HG03342 (cell line): Measurements from ENCODE around the gene CX3CL1.

Experiments used
- ATAC-seq: cut with Tn5 transposase; IDR thresholded peaks from one replicate; pipeline ENCODE4 v1.9.1; 2021; ENCODE audit warnings: mild to moderate bottlenecking, moderate library complexity; ENCODE audit not compliant: unreplicated experiment

Gene CX3CL1

DNA sequence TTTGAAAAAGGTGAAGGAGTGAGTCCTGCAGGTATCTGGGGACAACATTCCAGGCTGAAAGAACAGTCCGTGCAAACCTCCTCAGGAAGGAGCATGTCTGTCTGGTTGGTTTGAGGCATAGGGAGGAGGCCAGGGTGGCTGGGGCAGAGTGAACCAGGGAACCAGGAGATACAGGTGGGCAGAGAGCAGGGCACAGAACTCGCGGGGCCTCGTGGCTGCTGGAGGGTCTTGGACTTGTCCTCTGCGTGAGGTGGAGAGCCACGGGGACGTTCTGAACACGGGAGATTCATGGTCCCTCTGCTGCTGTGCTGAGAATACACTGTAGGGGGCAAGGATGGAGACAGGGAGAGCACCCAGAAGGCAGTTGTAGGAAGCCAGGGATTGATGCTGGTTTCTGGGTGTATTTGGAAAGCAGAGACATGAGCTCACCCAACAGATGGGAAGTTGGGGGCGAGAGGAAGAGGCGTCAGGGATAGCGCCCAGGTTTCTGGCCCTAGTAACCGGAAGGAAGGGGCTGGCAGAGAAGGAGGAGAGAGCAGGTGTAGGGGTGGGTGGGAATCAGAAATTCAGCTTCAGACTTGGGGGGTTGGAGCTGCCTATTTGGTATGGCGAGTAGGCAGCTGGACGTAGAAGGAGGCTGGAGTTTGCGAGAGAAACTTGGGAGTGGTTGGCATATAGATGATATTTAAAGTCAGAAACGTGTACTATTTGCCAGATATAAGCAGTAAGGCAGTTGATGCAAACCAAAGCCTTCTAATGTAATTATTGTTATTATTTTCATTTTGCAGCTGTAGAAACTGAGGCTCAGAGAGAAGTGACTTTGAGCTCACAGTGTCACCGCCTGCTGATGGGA is 31.9 kb downstream of the CX3CL1 start, which contains the start of gene CCL17:
Gene CCL17, plus strand, starts transcription at position 803 of the 853 bp plus-strand sequence. CDS start 9,166 bp downstream, outside the sequence.
- ATAC-seq = no peak

DNA sequence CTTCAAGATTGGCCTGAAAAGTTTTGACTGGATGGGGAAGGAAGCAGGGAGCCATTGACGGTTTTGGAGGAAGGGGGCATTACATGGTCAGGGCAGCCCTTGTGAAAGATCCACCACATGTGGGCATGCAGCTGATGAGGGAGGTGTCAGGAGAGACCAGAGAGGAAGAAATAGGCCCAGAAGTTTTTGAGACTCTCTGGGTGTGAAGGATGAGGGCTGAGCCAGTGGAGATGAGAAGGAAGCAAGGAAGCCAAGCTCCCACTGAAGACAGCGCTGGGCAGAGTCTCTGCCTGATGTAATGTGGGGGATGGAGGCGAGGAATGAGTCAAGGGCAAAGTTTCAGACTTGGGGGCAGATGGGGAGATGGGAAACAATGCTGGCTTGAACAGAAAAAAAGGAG is 32.8 kb downstream of the CX3CL1 start:
- no peak for ATAC-seq

DNA sequence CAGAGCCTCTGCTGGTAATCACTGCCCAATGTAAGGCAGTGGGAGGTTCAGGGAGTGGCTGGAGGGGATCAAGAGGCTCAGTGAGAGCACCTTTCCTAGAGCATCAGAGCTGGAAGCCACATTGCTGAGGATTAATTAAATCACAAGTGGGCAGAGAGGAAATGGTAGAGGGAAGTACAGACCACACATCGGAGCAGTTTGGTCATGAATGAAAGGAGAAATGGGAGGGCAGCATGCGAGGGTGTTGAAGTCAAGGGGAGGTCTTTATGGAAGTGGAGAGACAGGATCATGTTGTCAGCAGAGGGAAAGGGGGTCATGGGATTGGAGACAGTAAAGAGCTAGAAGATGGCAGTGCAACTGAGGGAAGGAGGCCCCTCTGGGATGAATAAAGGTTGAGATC is 34.6 kb downstream of the CX3CL1 start:
- no peak for ATAC-seq

DNA sequence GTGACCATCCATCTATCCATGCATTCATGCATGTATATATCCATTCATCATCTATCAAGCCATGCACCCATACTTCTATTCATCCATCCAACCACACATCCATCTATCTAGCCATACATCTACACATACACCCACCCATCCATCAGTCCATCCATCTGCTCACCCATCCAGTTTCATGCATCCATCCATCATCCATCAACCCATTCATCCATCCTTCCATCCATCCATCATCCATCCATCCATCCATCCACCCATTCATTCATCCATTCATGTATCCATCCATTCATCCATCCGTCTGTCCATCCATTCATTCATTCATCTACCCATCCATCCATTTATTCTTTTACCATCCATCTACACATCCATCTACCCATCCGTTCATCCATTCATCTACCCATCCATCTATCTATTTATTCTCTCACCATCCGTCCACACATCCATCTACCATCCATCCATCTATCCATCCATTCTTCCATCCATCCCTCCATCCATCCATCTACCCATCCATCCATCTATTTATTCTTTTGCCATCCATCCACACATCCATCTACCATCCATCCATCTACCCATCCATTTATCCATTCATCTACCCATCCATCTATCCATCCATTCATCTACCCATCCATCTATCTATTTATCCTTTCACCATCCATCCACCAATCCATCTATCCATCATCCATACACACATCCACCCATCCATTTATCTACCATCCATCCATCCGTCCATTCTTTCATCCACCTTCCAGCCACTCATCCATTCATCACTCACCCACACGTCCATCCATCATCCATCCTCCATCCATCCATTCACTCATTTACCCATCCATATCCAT is 35.4 kb downstream of the CX3CL1 start:
- ATAC-seq = no peak

DNA sequence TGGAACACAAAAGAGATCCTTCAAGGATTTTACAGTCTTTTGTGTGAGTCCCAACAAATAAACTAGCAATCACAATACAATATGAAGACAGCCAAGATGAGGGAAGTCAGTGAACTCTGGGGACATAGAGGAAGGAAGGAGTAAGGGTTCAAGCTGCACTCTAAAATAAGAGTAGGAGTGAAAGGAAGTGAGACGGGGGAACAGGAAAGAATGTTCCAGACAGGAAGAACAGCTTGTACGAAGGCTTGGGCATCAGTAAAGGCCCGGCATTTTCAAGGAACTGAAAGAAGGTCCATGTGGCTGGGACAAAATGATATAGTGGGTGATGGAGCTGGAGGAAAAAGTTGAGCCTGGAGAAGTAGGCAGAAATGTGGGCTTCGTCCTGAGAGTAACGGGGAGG is 36.8 kb downstream of the CX3CL1 start:
- ATAC-seq = no peak

DNA sequence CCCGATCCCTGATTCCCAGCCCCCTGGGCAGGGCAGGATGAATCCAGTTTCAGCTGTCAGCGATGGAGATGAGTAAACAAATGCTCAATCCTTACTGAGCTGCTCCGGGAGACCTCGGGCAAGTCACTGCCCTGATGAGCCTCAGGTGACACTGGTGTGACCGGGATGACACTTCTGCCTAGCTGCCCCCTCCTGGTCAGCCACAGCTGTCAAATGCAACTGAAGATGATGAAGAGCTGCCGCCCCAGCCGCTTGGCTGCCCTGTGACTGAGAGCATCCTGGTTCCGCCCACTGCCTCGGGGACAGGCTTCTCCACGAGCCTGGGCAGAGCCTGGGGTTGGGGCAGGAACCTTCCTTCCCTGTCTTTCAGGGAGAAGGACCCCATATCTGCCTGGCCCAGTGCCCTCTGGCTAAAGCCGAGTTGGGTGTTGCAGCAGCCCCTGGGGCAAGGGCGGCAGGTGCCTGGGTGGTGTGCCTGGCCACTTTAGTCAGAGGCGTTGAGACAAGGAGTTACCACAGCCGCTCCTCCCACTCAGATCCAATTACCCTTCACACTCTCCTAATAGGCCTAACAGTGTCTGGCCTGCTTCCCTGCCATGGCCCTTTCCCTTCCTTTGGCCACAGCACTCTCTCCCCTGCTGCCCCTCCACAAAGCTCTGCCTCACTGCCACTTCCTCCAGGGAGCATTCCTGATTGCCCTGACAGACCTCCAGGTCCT is 37.7 kb downstream of the CX3CL1 start:
- ATAC-seq = no peak

DNA sequence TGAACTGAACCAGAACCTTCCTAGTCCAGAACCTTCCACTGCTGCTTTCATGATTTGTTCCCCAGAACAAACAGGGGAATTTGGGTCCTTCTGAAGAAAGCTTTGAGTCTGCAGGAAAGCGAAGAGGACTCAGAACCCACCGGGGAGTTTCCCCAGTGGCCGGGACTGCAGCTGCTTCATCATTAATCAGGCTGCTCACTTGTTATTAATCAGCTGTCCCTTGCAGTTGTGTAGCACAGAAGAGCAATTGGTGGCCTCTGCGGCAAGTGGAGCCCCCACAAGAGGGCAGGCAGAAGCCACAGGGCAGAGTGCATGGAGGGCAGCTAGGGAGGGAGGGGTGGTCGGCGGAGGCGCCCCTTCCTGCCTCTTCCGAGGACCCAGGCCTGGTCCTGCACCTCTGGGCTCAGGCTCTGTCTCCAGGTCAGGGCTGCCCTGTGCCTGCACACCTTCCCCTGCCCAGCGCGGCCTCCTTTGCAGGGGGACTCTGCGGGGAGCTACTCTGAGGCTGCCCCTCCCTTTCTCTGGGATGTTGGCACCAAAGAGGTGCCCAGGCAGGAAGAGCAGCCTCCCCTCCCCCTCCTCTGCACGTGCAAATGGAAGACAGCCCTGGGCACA is 39.2 kb downstream of the CX3CL1 start:
- no peak for ATAC-seq

DNA sequence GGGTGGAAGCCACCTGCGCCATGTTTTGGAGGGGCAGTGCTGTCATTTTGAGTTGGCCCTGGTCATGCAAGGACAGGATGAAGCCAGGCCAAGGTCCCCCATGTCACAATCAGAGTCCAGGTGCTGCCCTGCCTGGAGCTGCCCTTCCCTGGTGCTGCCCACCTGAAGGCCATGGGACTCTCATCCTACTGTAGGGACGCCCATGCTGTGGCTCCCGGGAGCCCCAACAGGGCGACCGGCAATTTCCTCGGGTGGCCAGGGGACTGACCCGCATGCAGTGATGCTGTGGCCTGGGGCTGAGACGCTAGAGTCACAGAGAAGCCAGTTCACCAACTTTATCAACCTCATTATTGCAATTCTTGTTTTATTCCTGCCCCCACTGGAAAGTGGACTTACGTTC is 40.3 kb downstream of the CX3CL1 start:
- no peak for ATAC-seq

DNA sequence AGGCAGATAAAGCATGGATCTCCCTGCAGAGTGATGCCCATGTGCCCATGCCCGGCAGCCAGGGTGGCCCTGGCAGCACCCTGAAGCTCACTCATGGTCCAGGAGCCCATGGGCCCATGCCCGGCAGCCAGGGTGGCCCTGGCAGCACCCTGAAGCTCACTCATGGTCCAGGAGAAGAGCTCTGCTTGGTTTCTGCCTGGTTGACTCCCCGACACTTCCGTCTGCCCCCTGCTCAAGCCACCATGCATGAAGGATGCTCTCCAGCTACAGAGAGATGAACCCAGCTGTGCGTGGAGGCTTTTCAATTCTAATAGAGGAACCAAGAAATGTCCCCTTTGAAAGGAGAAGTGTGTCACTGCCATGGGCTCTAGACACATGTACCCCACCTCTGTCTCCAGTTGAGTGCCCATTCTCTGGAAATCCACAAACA is 41.0 kb downstream of the CX3CL1 start:
- peak; percentile 81 for ATAC-seq

DNA sequence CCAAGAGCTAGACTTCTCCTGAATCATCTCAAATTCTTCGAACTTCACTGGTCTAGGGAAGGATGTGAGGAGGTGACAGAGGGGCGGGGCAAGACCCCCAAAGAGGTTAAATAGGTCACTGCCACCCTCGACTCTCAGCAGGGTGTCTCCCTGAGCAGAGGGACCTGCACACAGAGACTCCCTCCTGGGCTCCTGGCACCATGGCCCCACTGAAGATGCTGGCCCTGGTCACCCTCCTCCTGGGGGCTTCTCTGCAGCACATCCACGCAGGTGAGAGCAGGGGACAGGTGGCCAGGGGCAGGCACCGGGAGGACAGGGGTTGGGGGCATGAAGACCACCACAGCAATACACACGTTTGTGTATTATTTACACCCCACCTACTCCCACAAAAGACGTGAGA is 41.4 kb downstream of the CX3CL1 start:
- no peak for ATAC-seq

DNA sequence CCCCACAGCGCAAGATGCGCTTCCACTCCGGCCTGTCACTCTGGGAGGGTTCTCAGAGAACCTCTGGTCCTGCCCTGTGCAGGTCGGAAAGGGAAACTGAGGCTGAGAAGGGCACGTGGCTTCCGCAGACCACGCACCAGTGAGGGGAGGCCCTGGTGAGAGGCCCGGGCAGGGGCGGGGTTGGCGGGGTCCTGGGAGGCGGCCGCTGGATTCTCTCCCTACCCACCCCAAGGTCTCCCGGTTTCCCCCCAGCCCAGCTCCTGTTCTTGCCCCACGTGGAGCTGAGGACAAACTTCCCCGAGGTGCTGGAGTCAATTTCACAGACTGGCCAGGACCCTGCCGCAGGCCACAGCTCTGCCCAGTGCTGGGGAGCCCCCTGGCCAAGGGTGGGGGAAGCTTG is 43.8 kb downstream of the CX3CL1 start:
- ATAC-seq = no peak

DNA sequence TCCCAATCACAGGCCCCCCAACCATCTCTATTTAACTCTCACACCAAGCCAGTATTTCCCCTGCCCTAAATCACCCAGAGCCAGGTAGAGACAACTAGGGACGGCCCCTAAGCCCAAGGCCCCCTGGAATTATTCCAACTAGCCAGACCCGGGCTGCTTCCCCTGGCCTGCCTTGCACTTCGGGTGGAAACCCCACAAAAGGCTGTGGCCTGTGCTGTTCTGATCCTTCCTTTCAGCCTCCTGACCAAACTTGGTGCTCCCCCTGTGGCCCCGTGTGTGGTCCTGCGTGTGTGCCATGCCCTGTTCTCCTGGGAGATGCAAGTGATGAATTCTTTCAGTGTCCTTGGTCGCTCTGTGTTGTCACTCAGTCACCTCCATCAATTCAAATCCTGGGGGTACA is 47.2 kb downstream of the CX3CL1 start:
- ATAC-seq = no peak

DNA sequence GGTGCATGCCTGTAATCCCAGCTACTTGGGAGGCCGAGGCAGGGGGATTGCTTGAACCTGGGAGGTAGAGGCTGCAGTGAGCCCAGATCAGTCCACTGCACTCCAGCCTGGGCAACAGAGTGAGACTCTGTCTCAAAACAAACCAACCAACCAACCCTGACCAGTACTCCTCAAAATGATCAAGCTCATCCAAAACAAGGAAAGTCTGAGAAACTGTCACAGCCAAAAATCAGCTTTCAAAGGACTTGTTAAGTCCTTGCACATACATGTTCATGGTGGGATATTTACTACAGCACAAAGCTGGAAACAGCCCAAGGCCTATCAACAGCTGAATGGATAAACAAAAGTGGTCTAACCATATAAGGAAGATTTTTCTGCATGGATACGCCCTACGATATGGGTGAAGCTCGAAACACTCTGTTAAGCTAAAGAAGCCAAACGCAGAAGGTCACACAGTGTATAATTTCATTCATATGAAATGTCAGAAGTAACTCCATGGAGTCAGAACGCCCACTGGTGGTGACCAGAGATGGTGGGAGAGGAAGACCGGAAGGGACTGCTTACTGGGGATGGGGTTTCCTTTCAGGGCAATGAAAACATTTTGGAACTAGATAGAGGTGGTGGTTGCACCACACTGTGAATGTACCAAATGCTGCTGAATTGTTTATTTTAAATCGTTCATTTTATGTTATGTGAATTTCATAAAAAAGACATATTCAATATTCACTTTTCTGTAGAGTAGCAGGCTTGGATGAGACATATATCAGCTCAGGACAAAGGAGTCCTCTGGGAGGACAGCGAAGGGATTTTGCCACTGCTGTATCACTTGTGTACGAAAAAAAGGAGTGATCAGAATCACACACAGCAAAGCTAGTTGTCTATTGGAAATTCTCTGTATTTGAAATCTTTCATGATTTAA is 50.0 kb downstream of the CX3CL1 start:
- ATAC-seq = no peak

DNA sequence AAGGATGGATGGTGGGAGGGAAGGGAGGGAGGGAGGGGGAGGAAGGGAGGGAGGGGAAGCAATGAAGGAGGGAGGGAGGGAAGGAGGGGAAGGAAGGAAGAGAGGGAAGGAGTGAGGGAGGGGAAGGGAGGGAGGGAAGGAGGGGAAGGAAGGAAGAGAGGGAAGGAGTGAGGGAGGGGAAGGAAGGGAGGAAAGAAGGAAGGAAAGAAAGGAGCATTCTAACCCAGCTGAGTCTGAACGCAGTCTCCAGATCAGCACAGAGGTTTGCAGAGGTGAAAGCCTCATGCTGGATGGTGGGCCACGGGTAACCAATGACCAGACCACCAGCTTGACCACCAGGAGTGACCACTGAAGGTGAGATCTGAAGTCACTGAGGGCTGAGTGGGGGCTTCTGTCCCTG is 50.9 kb downstream of the CX3CL1 start:
- ATAC-seq = no peak

DNA sequence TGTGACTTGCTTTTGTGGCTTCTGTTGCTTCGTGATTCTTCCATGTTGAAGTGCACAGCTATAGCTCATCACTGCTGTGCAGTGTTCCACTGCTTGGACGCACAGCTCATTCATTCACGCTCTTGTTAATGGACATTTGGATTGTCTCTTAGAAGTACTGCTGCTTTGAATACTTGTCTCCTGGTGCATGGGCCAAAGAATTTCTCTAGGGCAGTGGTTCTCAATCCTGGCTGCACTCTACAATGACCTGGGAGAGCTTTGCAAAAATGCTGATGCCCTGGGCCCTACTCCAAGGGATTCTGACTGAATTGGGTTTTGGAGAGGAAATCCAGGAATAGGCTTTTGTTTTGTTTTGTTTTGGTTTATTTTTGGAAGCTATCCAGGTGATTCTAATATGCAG is 52.3 kb downstream of the CX3CL1 start:
- no peak for ATAC-seq

DNA sequence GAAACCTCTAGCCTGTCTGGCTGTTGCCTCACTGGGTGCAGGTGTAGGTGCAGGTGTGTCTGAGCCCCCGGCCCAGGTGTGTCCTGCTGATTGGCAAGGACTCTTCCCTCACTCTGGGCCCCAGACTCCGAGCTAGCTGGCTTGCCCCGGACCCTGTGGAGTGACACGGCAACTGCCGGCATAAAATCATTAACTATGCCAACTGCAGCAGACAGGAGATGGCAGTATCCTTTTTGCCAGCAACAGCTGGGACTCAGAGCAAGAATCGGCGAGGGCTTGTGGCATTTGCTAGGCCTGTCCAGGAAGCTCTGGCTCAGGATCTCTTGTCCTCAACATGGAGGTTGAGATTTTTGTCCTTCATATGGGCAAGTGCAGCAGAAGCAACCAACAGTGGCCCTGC is 54.1 kb downstream of the CX3CL1 start:
- ATAC-seq = no peak

DNA sequence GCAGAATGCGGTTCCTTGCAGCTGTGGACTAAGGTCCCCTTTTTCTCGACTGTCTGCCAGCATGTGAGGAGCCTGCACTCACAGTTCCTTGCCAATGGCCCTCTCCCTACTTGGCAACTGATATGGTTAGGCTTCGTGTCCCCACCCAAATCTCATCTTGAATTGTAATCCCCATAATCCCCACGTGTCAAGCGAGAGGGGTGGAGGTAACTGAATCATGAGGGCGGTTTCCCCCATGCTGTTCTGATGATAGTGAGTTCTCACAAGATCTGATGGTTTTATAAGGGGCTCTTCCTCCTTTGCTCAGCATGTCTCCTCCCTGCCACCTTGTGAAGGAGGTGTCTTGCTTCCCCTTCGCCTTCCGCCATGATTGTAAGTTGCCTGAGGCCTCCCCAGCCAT is 55.0 kb downstream of the CX3CL1 start:
- ATAC-seq = no peak

DNA sequence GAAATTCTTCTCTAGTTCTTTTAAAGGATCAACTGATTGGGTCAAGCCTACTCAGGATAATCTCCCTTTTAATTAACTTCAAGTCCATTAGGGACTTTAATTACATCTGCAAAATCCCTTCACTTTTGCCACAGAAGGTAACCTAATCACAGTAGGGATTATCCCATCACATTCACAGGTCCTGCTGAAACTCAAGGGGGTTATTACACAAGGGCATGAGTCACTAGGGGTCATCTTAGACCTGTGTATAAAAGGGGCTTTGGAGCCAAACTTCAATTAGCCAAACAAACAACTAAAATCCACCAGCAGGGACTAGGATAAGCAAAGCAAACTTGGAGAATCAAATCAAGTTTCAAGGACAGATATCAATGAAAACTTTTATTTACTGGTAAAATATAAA is 55.5 kb downstream of the CX3CL1 start:
- ATAC-seq = no peak

DNA sequence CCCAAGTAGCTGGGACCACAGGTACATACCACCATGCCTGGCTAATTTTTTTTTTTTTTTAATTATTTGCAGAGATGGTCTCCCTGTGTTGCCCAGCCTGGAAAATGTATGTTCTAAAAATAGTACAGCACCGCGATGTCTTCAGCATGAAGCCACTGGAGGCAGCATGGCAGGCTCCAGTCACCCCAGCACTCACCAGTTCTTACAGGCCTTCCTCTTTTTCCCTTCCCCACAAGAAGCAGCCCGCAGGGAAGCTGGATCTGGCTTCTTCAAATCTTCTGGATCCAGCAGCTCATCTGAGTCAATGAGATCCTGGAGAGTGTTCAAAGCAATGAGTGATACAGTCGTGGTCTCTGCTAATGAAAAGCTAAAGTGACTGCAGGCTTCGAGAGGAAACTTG is 58.7 kb downstream of the CX3CL1 start:
- no peak for ATAC-seq

DNA sequence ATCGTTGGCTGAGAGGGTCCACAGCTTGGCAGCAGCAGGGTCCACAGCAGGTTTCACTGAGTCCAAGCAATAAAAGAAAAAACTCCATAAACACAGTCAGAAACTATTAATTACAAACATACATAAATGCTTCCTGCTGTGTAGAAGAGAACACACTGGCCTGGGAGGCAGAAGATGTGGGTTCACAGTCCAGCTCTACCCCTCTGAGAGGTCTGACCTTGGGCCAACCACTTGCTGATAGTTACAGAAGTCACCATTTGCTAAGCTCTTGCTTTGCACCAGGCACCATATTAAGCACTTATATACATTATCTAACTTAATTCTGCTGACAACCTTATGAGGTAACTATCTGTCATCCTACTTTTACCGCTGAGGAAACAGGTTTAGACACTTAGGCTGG is 60.2 kb downstream of the CX3CL1 start:
- no peak for ATAC-seq
